H9 (cell line): ENCODE results near the gene SCAP. TPM values are rescaled to one million over a fixed set of nuclear protein-coding genes. Genes with fewer than 3 reads are reported as not detected.
A peak's percentile ranks its signal among the peaks of the same experiment; 100 is the strongest.

Experiments
- DNase-seq: peaks from one replicate; pipeline ENCODE4 v3.0.0-alpha.2; 2017
- H2AFZ ChIP-seq: one replicate; pipeline ENCODE4 v1.6.1; 2013; ENCODE audit warnings: mild to moderate bottlenecking, low read length, control low read depth, moderate library complexity
- H2AK5ac ChIP-seq: 2 replicates; pipeline ENCODE4 v1.6.1; 2013; ENCODE audit warnings: low read length, control low read depth, mixed read lengths; ENCODE audit not compliant: insufficient read length
- H2BK120ac ChIP-seq: one replicate; pipeline ENCODE4 v1.6.1; 2013; ENCODE audit warnings: low read depth, mild to moderate bottlenecking, low read length, control low read depth, inconsistent platforms; ENCODE audit not compliant: poor library complexity, severe bottlenecking
- H2BK12ac ChIP-seq: 2 replicates; pipeline ENCODE4 v1.6.1; 2013; ENCODE audit warnings: low read length, control low read depth, mixed read lengths, low read depth; ENCODE audit not compliant: insufficient read length
- H2BK15ac ChIP-seq: 2 replicates; pipeline ENCODE4 v1.6.1; 2013; ENCODE audit warnings: low read depth, low read length, control low read depth
- H2BK20ac ChIP-seq: one replicate; pipeline ENCODE4 v1.6.1; 2013; ENCODE audit warnings: low read depth, mild to moderate bottlenecking, low read length, control low read depth, inconsistent platforms; ENCODE audit not compliant: poor library complexity, severe bottlenecking
- H2BK5ac ChIP-seq: 2 replicates; pipeline ENCODE4 v1.6.1; 2013; ENCODE audit warnings: low read length, control low read depth, mixed read lengths; ENCODE audit not compliant: insufficient read length
- H3K14ac ChIP-seq: 2 replicates; pipeline ENCODE4 v1.6.1; 2013; ENCODE audit warnings: low read length, control low read depth; ENCODE audit not compliant: insufficient read depth
- H3K18ac ChIP-seq: 2 replicates; pipeline ENCODE4 v1.6.1; 2013; ENCODE audit warnings: low read depth, mild to moderate bottlenecking, mixed read lengths, low read length, control low read depth; ENCODE audit not compliant: insufficient read length
- H3K23ac ChIP-seq: 2 replicates; pipeline ENCODE4 v1.6.1; 2013; ENCODE audit warnings: low read length, control low read depth, mixed read lengths, low read depth; ENCODE audit not compliant: insufficient read length
- H3K23me2 ChIP-seq: 2 replicates; pipeline ENCODE4 v1.6.1; 2013; ENCODE audit warnings: low read depth, mild to moderate bottlenecking, mixed read lengths, low read length, control low read depth; ENCODE audit not compliant: insufficient read length, poor library complexity, severe bottlenecking
- H3K27ac ChIP-seq: 2 replicates; pipeline ENCODE4 v1.5.1; 2013; ENCODE audit warnings: low read length, control low read depth, mixed read lengths, low read depth; ENCODE audit not compliant: insufficient read length
- H3K27me3 ChIP-seq: 2 replicates; pipeline ENCODE4 v1.6.1; 2013; ENCODE audit warnings: low read length, control low read depth, inconsistent platforms; ENCODE audit not compliant: insufficient read depth
- H3K4ac ChIP-seq: 2 replicates; pipeline ENCODE4 v1.6.1; 2013; ENCODE audit warnings: low read depth, mild to moderate bottlenecking, control low read depth, inconsistent platforms, low read length, moderate library complexity
- H3K4me1 ChIP-seq: 2 replicates; pipeline ENCODE4 v1.6.1; 2013; ENCODE audit warnings: low read length, control low read depth, inconsistent platforms; ENCODE audit not compliant: insufficient read depth
- H3K4me2 ChIP-seq: 2 replicates; pipeline ENCODE4 v1.6.1; 2013; ENCODE audit warnings: low read length, control low read depth, mixed read lengths; ENCODE audit not compliant: insufficient read length, insufficient read depth
- H3K56ac ChIP-seq: 2 replicates; pipeline ENCODE4 v1.6.1; 2013; ENCODE audit warnings: low read depth, mild to moderate bottlenecking, mixed read lengths, low read length, control low read depth; ENCODE audit not compliant: insufficient read length
- H3K79me1 ChIP-seq: 2 replicates; pipeline ENCODE4 v1.6.1; 2013; ENCODE audit warnings: low read depth, mild to moderate bottlenecking, moderate library complexity, low read length, control low read depth, inconsistent platforms; ENCODE audit not compliant: insufficient read depth, poor library complexity, severe bottlenecking
- H3K79me2 ChIP-seq: 2 replicates; pipeline ENCODE4 v1.6.1; 2013; ENCODE audit warnings: low read length, control low read depth, inconsistent platforms; ENCODE audit not compliant: insufficient read depth
- H3K9ac ChIP-seq: 2 replicates; pipeline ENCODE4 v1.6.1; 2013; ENCODE audit warnings: low read length, control low read depth, mixed read lengths; ENCODE audit not compliant: insufficient read length; ENCODE audit errors: extremely low read depth
- H3K9me3 ChIP-seq: one replicate; pipeline ENCODE4 v1.6.1; 2013; ENCODE audit warnings: low read depth, low read length, inconsistent platforms; ENCODE audit not compliant: control insufficient read depth
- H3T11ph ChIP-seq: one replicate; pipeline ENCODE4 v1.6.1; 2013; ENCODE audit warnings: mild to moderate bottlenecking, low read length, control low read depth, inconsistent platforms
- H4K20me1 ChIP-seq: one replicate; pipeline ENCODE4 v1.6.1; 2013; ENCODE audit not compliant: control insufficient read depth, insufficient read length, insufficient read depth
- H4K5ac ChIP-seq: 2 replicates; pipeline ENCODE4 v1.6.1; 2013; ENCODE audit warnings: low read depth, mild to moderate bottlenecking, mixed read lengths, low read length, control low read depth; ENCODE audit not compliant: insufficient read length
- H4K8ac ChIP-seq: replicated peaks from 2 replicates; pipeline ENCODE4 v1.6.1; 2013; ENCODE audit warnings: low read length, control low read depth, mixed read lengths, low read depth; ENCODE audit not compliant: insufficient read length
- H4K91ac ChIP-seq: 2 replicates; pipeline ENCODE4 v1.6.1; 2013; ENCODE audit warnings: low read depth, mild to moderate bottlenecking, moderate library complexity, mixed read lengths, low read length, control low read depth; ENCODE audit not compliant: insufficient read length
- H3K27ac Mint-ChIP-seq, 3 experiments: 2 replicates in 2 of 3; 3 replicates in 1 of 3; pipeline ENCODE4 v1.8.0; 2020 to 2021; ENCODE audit warnings: mixed read lengths in 3 of 3, mild to moderate bottlenecking in 1 of 3, moderate library complexity in 1 of 3
- H3K27me3 Mint-ChIP-seq: 2 replicates; pipeline ENCODE4 v1.8.0; 2021; ENCODE audit warnings: low read depth, mild to moderate bottlenecking, moderate library complexity, mixed read lengths
- H3K36me3 Mint-ChIP-seq, 3 experiments: 2 replicates in 2 of 3; 3 replicates in 1 of 3; pipeline ENCODE4 v1.8.0; 2020 to 2021; ENCODE audit warnings: low read depth in 3 of 3, mixed read lengths in 3 of 3; ENCODE audit not compliant: insufficient read depth in 1 of 3
- H3K4me1 Mint-ChIP-seq, 2 experiments: 2 replicates each; pipeline ENCODE4 v1.8.0; 2020; ENCODE audit warnings: mixed read lengths in 2 of 2
- H3K4me3 Mint-ChIP-seq, 2 experiments: 2 replicates in 1 of 2; 3 replicates in 1 of 2; pipeline ENCODE4 v1.8.0; 2020 to 2021; ENCODE audit warnings: mild to moderate bottlenecking in 2 of 2, mixed read lengths in 2 of 2, moderate library complexity in 1 of 2
- H3K9me3 Mint-ChIP-seq, 2 experiments: 2 replicates in 1 of 2; 3 replicates in 1 of 2; pipeline ENCODE4 v1.8.0; 2020; ENCODE audit warnings: mild to moderate bottlenecking in 2 of 2, mixed read lengths in 2 of 2, moderate library complexity in 1 of 2
- CTCF ChIP-seq: fragments of 200-600 bp; sonication (generic); conservative IDR thresholded peaks from 3 replicates; pipeline ENCODE4 v1.8.0; 2021; ENCODE audit warnings: antibody characterized with exemption, mild to moderate bottlenecking
- whole genome bisulfite sequencing: extraction: QIAGEN DNeasy Blood & Tissue Kit; methylation state at CpG from one replicate; pipeline ENCODE4 v1.1.7; 2013; ENCODE audit warnings: missing lambda C conversion rate, low lambda C conversion rate, mixed read lengths; ENCODE audit not compliant: insufficient read length; ENCODE audit errors: extremely low coverage; 5-methylcytosine and 5-hydroxymethylcytosine counted together
- total RNA-seq: library from RNA; stranded (reverse); gene quantifications from 2 replicates; pipeline ENCODE4 v1.2.1, GENCODE V29; 2021

The SCAP gene
- total RNA-seq, 1 experiment from 2014 or later = 104 TPM

- Histone ChIP-seq H3K27me3 (no peaks in the 10 kb centered on the region), H2BK5ac (no peak overlapping the region), H4K8ac (no peak overlapping the region), H4K5ac (no peak overlapping the region), H3K9ac (no peak overlapping the region), H3K9me3 (no peaks in the 10 kb centered on the region), H2BK20ac (no peak overlapping the region), H2AFZ (no peak overlapping the region), H3K27ac (no peak overlapping the region), H2BK120ac (no peak overlapping the region), H2BK15ac (no peak overlapping the region), H3K4ac (no peak overlapping the region), H3K4me1 (no peaks in the 10 kb centered on the region), H4K91ac (no peak overlapping the region), H3K14ac (no peak overlapping the region), H2BK12ac (no peak overlapping the region), H3K4me2 (no peak overlapping the region), H3K23ac (no peak overlapping the region), H2AK5ac (no peak overlapping the region), H3K56ac (no peak overlapping the region), H3K23me2 (no peaks in the 10 kb centered on the region), H3K79me2 (no peaks in the 10 kb centered on the region), H3T11ph (no peak overlapping the region), H4K20me1 (peaks cover 2% of the 10 kb centered on the region), H3K18ac (no peak overlapping the region), H3K79me1 (no peaks in the 10 kb centered on the region)
- TF ChIP-seq CTCF = peak; percentile 41; the same call in 2 of the 3 replicates
- WGBS = no CpG with 5 or more reads among the region's 53 CpGs
- Mint-ChIP-seq H3K27me3 (no peaks in the 10 kb centered on the region; the same call in 1 of the 2 replicates), H3K4me1 (peaks cover 10 to 23% of the 10 kb centered on the region in 2 experiments), H3K4me3 (no peak overlapping the region), H3K36me3 (peaks cover 28 to 61% (median 53%) of the 10 kb centered on the region in 3 experiments), H3K27ac (no peak overlapping the region), H3K9me3 (peaks cover 0 to 9% of the 10 kb centered on the region in 2 experiments; a peak in 4 of 5 replicates)
- no peak for DNase-seq
Observed at GRCh38 chr3:47418167-47419082, 57.3 kb downstream of the SCAP start.
